GM12878 (cell line): ENCODE data around the gene HOMER2. TPM values are rescaled to one million over a fixed set of nuclear protein-coding genes. Genes with fewer than 3 reads are reported as not detected.
"Not testable (repeated sequence)": the region's sequence is repeated elsewhere in the genome, so short reads cannot be mapped to it uniquely, and the experiment has no call there.

Source experiments
- ATAC-seq: fragments of 200-7000 bp; cut with Tn5 transposase; 3 replicates; pipeline ENCODE4 v1.9.1; 2020; ENCODE audit warnings: mild to moderate bottlenecking, moderate library complexity
- BruUV-seq: library from RNA; stranded (reverse); fragments of 400-500 nt; replicated peaks from 2 replicates; lab custom pipeline; 2021; lab: Mats Ljungman, UMichigan
- CTCF ChIA-PET: fragments of 300-600 bp; sonication (Branson Sonifier 250); formaldehyde crosslinking; extraction: SDS; loops from one replicate; lab custom pipeline; 2021; ENCODE audit warnings: inconsistent platforms; lab: Yijun Ruan, JAX
- POLR2A ChIA-PET: fragments of 350-600 bp; formaldehyde crosslinking; extraction: SDS; loops from one replicate; lab custom pipeline; 2021; ENCODE audit warnings: inconsistent platforms; lab: Charles Lee
- RAD21 ChIA-PET: fragments of 300-600 bp; sonication (Branson Sonifier 250); formaldehyde crosslinking; loops from one replicate; lab custom pipeline; 2023; ENCODE audit warnings: antibody characterized with exemption; ENCODE audit not compliant: unreplicated experiment; lab: Charles Lee
- SMC1A ChIA-PET: fragments of 300-600 bp; sonication (Branson Sonifier 250); formaldehyde crosslinking; loops from one replicate; lab custom pipeline; 2023; ENCODE audit not compliant: unreplicated experiment, uncharacterized antibody; lab: Charles Lee
- DNase-seq: peaks from one replicate; pipeline ENCODE4 v3.0.0-alpha.2; 2011; ENCODE audit warnings: low read depth, low spot score
- FAIRE-seq: peaks from 3 replicates; lab custom pipeline; 2011; peaks lifted over from hg19 to GRCh38; lab: Jason Lieb, UNC
- H2AFZ ChIP-seq: 2 replicates; pipeline ENCODE4 v1.6.0; 2011; ENCODE audit warnings: low read depth, low read length, control low read depth; ENCODE audit not compliant: control insufficient read depth
- H3K27ac ChIP-seq: 2 replicates; pipeline ENCODE4 v1.5.1; 2011; ENCODE audit warnings: control low read depth; ENCODE audit not compliant: control insufficient read depth, insufficient read depth
- H3K27me3 ChIP-seq, 2 experiments: replicated peaks in 1 of 2; 2 replicates each; pipeline versions ENCODE4 v1.6.0 to v1.6.1; 2011; ENCODE audit warnings: low read length in 1 of 2; ENCODE audit not compliant: control insufficient read depth in 2 of 2, insufficient read depth in 2 of 2
- H3K36me3 ChIP-seq, 2 experiments: 2 replicates each; pipeline ENCODE4 v1.5.1; 2011; ENCODE audit warnings: low read length in 1 of 2; ENCODE audit not compliant: control insufficient read depth in 2 of 2, insufficient read depth in 2 of 2
- H3K4me1 ChIP-seq: 2 replicates; pipeline ENCODE4 v1.6.1; 2011; ENCODE audit warnings: mild to moderate bottlenecking, low read length, moderate library complexity, mixed read lengths; ENCODE audit not compliant: control insufficient read depth, insufficient read depth
- H3K4me2 ChIP-seq: 2 replicates; pipeline ENCODE4 v1.6.0; 2011; ENCODE audit warnings: control low read depth; ENCODE audit not compliant: control insufficient read depth, insufficient read depth
- H3K4me3 ChIP-seq: fragments of 200-600 bp; sonication (generic); 2 replicates; pipeline ENCODE4 v1.5.1; 2016
- H3K79me2 ChIP-seq: 2 replicates; pipeline ENCODE4 v1.6.0; 2011; ENCODE audit warnings: low read length; ENCODE audit not compliant: control insufficient read depth, insufficient read depth
- H3K9ac ChIP-seq: 2 replicates; pipeline ENCODE4 v1.8.0; 2011; ENCODE audit warnings: low read length, control low read depth, mixed read lengths; ENCODE audit not compliant: control insufficient read depth, insufficient read depth
- H3K9me3 ChIP-seq: replicated peaks from 3 replicates; pipeline ENCODE4 v1.5.1; 2011; ENCODE audit warnings: mild to moderate bottlenecking, low read length; ENCODE audit not compliant: control insufficient read depth, insufficient read depth
- H4K20me1 ChIP-seq: 2 replicates; pipeline ENCODE4 v1.6.0; 2011; ENCODE audit not compliant: control insufficient read depth, insufficient read depth
- DPF2 ChIP-seq: fragments of 450-650 bp; IDR thresholded peaks from 2 replicates; pipeline ENCODE4 v1.6.1; 2017; ENCODE audit warnings: mild to moderate bottlenecking
- TARDBP ChIP-seq: IDR thresholded peaks from 2 replicates; pipeline ENCODE4 v1.6.1; 2016; ENCODE audit warnings: borderline replicate concordance
- WGBS: methylation state at CpG from one replicate; pipeline ENCODE4 v1.1.6; 2016; ENCODE audit warnings: low lambda C conversion rate; ENCODE audit not compliant: insufficient replicate concordance, insufficient coverage; ENCODE audit errors: missing lambda C conversion rate; 5-methylcytosine and 5-hydroxymethylcytosine counted together
- in situ Hi-C: fragments of 300-500 bp; cut with MboI; formaldehyde crosslinking; loops from 9 replicates; pipeline ENCODE4 v1.14.3; 2018; ENCODE audit warnings: mixed read lengths
- intact Hi-C: fragments of 100-400 bp; cut with micrococcal nuclease; formaldehyde crosslinking; loops from one replicate; pipeline ENCODE4 v1.14.2; 2022; ENCODE audit not compliant: unreplicated experiment
- polyA plus RNA-seq, 11 experiments: library from polyadenylated mRNA; depleted of rRNA in 4 of 11; unstranded in 6 of 11; stranded (reverse) in 5 of 11; fragments of >200 nt; fragmentation: Nextera tagmentation in 4 of 11; fragmentation: Illumina TruSeq in 1 of 11; extraction: Ambion mirVana in 4 of 11; extraction: Trizol in 1 of 11; gene quantifications; 1 replicate in 1 of 11; 2 replicates in 10 of 11; pipeline versions ENCODE4 v1.2.1 to v1.2.3, GENCODE V29; 2011 to 2016; ENCODE audit warnings: inconsistent platforms in 2 of 11, missing spikeins in 2 of 11, low read depth in 1 of 11
- total RNA-seq, 4 experiments: library from RNA; depleted of rRNA in 3 of 4; stranded (reverse); fragments of >200 nt in 3 of 4; fragmentation: Illumina TruSeq in 1 of 4; extraction: Trizol in 1 of 4; gene quantifications; 2 replicates each; pipeline versions ENCODE4 v1.2.1 to v1.2.3, GENCODE V29; 2013 to 2021

Gene HOMER2
- total and polyA plus RNA-seq, 10 of the 15 experiments (the other 5 are each of a cell fraction or from before 2014, with no cell fraction given) = 0.60 to 5.0 (median 1.8) TPM

- TF ChIP-seq DPF2 = no peak
- TF ChIP-seq TARDBP = no peak
These were observed at the start of gene HOMER2 (continued) for GRCh38 chr15:82952158-82953081.

GRCh38 chr15:83000672-83001031, 48.1 kb upstream of the HOMER2 start:
- DNase-seq, H4K20me1 ChIP-seq, H3K4me1 ChIP-seq, H3K9ac ChIP-seq, H3K4me2 ChIP-seq, H3K27me3 ChIP-seq, H3K9me3 ChIP-seq, in situ Hi-C loops, POLR2A ChIA-PET, BruUV-seq, H3K79me2 ChIP-seq, FAIRE-seq, H3K4me3 ChIP-seq, H2AFZ ChIP-seq, H3K36me3 ChIP-seq, ATAC-seq, H3K27ac ChIP-seq: not testable (repeated sequence)
- intact Hi-C loops = loop anchor here (2.0 to 10.0 kb wide), 3 partner anchors 152 to 470 kb away; no protein-coding TSS in a partner anchor
- RAD21 ChIA-PET = interaction anchor here (0.8 to 2.9 kb wide), 5 partner anchors 11 to 250 kb away, joined by 3 to 11 read pairs (median 7); partner anchors contain the start of genes C15orf40 and RAMAC
- CTCF ChIA-PET = interaction anchor here (0.8 to 4.2 kb wide), 22 partner anchors 10 to 474 kb away, joined by 3 to 43 read pairs (median 4); partner anchors contain the start of genes C15orf40, FSD2 and RAMAC
- SMC1A ChIA-PET = interaction anchor here (0.8 to 1.7 kb wide), 12 partner anchors 9 to 470 kb away, joined by 3 to 16 read pairs (median 4); partner anchors contain the start of gene RAMAC
- WGBS = 100% methylated on average over 3 of the region's 3 CpGs
